Tibial nerve (tissue), 4 donors: ENCODE data around the gene JAK1. TPM values are rescaled to one million over a fixed set of nuclear protein-coding genes. Genes with fewer than 3 reads are reported as not detected.

Experiments used
- DNase-seq, 2 donors: peaks; one replicate each; pipeline ENCODE4 v3.0.0-alpha.2; 2019; ENCODE audit warnings: low spot score in 2 of 2
- H3K27ac ChIP-seq, 4 donors: fragments of 200-600 bp; sonication (generic) in 3 of 4; one replicate each; pipeline ENCODE4 v1.5.1; 2017 to 2019; ENCODE audit warnings: mild to moderate bottlenecking in 1 of 4
- H3K27me3 ChIP-seq, 2 donors: fragments of 200-600 bp; sonication (generic) in 1 of 2; one replicate each; pipeline versions ENCODE4 v1.5.1 to v1.6.0; 2017 to 2019
- H3K36me3 ChIP-seq, 3 donors: fragments of 200-600 bp; sonication (generic); one replicate each; pipeline ENCODE4 v1.5.1; 2018 to 2019
- H3K4me1 ChIP-seq, 4 donors: fragments of 200-600 bp; sonication (generic) in 3 of 4; one replicate each; pipeline ENCODE4 v1.5.1; 2017 to 2019
- H3K4me3 ChIP-seq, 4 donors: fragments of 200-600 bp; sonication (generic) in 3 of 4; one replicate each; pipeline ENCODE4 v1.5.1; 2017 to 2019; ENCODE audit warnings: mild to moderate bottlenecking in 1 of 4, moderate library complexity in 1 of 4
- H3K9me3 ChIP-seq, 4 donors: fragments of 200-600 bp; sonication (generic) in 3 of 4; one replicate each; pipeline ENCODE4 v1.5.1; 2017 to 2019
- EP300 ChIP-seq, 2 donors: sonication (generic); formaldehyde crosslinking; IDR thresholded peaks; one replicate each; pipeline ENCODE4 v1.6.1; 2017; ENCODE audit warnings: antibody characterized with exemption in 2 of 2, mild to moderate bottlenecking in 1 of 2
- POLR2A ChIP-seq, 2 donors: fragments of 450-650 bp; IDR thresholded peaks; one replicate each; pipeline ENCODE4 v1.6.1; 2017; ENCODE audit warnings: antibody characterized with exemption in 2 of 2, mild to moderate bottlenecking in 2 of 2, moderate library complexity in 2 of 2
- WGBS, 2 donors: methylation state at CpG; one replicate each; pipeline ENCODE4 v1.1.5; 2018; 5-methylcytosine and 5-hydroxymethylcytosine counted together
- total RNA-seq, 4 donors: library from RNA; depleted of rRNA; stranded (reverse); fragments of >200 nt; gene quantifications; one replicate each; pipeline ENCODE4 v1.1.0, GENCODE V29; 2016
- TF ChIP-seq, protein P1 (sequence below), 5 experiments: fragments of 200-600 bp in 3 of 5; fragments of 450-650 bp in 2 of 5; sonication (generic) in 3 of 5; IDR thresholded peaks; one replicate each; pipeline ENCODE4 v1.5.1; 2016 to 2019; ENCODE audit warnings: antibody characterized with exemption in 5 of 5, mild to moderate bottlenecking in 3 of 5, moderate library complexity in 2 of 5

The JAK1 gene
- total RNA-seq, 4 donors from 2014 or later = 114 to 222 (median 138) TPM

DNA sequence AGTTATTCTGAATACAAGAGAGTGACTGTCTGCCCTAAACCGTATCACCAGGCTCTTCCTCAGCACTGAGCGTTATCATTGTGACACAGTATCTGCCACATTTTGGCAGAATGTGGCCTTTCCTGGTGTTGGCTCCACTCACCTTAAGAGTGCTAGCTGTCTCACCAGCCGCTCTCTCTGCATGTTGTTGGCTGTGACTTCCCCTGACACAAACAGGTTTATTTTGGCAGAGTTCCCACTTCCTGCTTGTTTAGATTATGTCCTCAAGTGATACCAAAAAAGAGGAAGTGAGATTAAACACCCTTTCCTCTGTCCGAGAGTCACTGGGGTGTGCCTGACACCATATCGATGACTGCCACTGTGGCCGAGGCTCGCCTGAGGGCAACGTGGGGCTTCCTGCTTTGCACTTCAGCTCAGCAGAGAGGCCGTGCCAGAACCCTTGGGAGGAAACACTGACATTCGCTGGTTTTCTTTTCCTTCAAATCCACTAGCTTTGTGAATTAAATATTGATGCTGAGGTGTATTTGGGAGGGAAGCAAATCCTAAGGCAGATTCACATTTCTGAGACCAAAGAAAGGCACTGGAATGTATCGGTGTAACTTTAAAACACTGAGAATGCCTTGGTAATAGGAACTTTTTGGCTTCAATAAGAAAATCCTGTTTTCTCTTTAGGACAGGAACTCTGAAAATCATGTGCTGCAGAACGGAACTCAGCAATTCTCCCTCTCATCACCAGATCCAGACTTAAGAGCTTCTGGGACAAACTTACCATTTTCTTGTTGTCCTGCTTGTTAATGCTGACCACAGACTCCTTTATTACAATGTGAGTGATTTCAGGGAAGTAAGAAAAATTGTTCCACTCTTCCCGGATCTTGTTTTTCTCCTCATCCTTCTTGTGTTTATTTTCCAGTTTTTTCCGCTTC, 102.1 kb downstream of the JAK1 start:
- peak in 1 of 2 donors; percentile 64 for DNase-seq
- no peaks in the 10 kb centered on the region for H3K9me3 ChIP-seq
- 69 to 70% methylated on average over 14 of the region's 14 CpGs for WGBS, 2 donors
- H3K4me3 ChIP-seq = no peak overlapping the region
- TF ChIP-seq EP300 (IDR thresholded peaks at IDR 0.05) = peak in 1 of 2 donors; percentile 73
- TF ChIP-seq, protein P1, sequence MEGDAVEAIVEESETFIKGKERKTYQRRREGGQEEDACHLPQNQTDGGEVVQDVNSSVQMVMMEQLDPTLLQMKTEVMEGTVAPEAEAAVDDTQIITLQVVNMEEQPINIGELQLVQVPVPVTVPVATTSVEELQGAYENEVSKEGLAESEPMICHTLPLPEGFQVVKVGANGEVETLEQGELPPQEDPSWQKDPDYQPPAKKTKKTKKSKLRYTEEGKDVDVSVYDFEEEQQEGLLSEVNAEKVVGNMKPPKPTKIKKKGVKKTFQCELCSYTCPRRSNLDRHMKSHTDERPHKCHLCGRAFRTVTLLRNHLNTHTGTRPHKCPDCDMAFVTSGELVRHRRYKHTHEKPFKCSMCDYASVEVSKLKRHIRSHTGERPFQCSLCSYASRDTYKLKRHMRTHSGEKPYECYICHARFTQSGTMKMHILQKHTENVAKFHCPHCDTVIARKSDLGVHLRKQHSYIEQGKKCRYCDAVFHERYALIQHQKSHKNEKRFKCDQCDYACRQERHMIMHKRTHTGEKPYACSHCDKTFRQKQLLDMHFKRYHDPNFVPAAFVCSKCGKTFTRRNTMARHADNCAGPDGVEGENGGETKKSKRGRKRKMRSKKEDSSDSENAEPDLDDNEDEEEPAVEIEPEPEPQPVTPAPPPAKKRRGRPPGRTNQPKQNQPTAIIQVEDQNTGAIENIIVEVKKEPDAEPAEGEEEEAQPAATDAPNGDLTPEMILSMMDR (IDR thresholded peaks at IDR 0.05) = no peak
- H3K36me3 ChIP-seq = peaks cover 0 to 83% (median 9%) of the 10 kb centered on the region in 3 donors
- no peaks in the 10 kb centered on the region for H3K27me3 ChIP-seq
- peak overlapping the region in 1 of 4 donors; percentile 38 for H3K27ac ChIP-seq
- peaks cover 0 to 15% (median 0%) of the 10 kb centered on the region in 4 donors for H3K4me1 ChIP-seq

DNA sequence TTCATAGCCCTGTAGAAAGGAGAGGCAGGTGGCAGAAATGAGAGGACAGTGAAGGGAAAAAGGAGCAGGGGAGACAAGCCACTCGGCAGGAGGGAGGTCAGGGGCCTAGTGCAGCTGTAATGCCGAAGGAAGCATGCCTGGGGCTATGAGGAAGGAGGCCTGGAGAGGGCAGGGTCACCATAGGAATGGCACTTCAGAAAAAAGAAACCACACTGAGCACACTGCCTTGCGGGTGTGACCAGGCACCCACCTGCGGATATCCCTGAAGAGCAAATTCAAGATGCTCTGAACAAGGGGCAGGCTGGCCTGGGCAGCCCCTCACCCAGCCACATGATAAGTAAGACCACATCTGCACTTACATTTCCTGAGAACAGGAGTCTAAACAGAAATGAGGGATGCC, 104.7 kb downstream of the JAK1 start:
- WGBS, 2 donors = 51 to 61% methylated on average over 4 of the region's 4 CpGs
- no peak overlapping the region for H3K27ac ChIP-seq
- TF ChIP-seq EP300 (IDR thresholded peaks at IDR 0.05) = no peak
- TF ChIP-seq, protein P1 (IDR thresholded peaks at IDR 0.05) = peak in 1 of 5 experiments; percentile 17
- TF ChIP-seq POLR2A (IDR thresholded peaks at IDR 0.05) = no peak
- no peaks in the 10 kb centered on the region for H3K27me3 ChIP-seq
- no peak for DNase-seq
- no peak overlapping the region for H3K4me3 ChIP-seq
- peaks cover 0 to 15% (median 0%) of the 10 kb centered on the region in 4 donors for H3K4me1 ChIP-seq
- peaks cover 0 to 83% (median 28%) of the 10 kb centered on the region in 3 donors for H3K36me3 ChIP-seq
- no peaks in the 10 kb centered on the region for H3K9me3 ChIP-seq

DNA sequence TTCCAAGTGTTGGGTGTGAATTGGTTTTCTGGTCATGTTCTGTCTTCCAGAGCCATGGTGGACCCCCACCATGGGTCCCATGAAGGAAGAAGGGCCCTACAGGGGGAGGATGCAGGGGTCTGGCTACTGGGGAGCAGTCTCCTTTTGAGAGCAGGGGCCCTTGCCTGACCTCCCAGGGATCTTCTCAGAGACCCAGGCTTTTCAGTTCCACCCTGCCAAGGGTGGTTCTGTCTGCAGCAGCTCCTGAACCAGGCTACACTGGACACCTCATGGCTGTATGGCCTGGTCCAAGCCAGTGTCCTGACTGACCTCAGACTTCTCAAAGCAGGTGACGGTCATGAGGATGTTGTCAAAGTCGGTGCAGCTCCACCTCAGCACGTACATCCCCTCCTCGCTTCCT, 109.0 kb downstream of the JAK1 start:
- Histone ChIP-seq H3K27ac (no peak overlapping the region), H3K36me3 (peaks cover 2 to 86% (median 43%) of the 10 kb centered on the region in 3 donors), H3K27me3 (no peaks in the 10 kb centered on the region), H3K4me3 (no peak overlapping the region), H3K9me3 (no peaks in the 10 kb centered on the region), H3K4me1 (no peaks in the 10 kb centered on the region)
- WGBS, 2 donors = 95 to 98% methylated on average over 4 of the region's 4 CpGs
- DNase-seq = no peak
- no peak for TF ChIP-seq POLR2A (IDR thresholded peaks at IDR 0.05)
- TF ChIP-seq EP300 (IDR thresholded peaks at IDR 0.05) = no peak
- TF ChIP-seq, protein P1 (IDR thresholded peaks at IDR 0.05) = no peak

DNA sequence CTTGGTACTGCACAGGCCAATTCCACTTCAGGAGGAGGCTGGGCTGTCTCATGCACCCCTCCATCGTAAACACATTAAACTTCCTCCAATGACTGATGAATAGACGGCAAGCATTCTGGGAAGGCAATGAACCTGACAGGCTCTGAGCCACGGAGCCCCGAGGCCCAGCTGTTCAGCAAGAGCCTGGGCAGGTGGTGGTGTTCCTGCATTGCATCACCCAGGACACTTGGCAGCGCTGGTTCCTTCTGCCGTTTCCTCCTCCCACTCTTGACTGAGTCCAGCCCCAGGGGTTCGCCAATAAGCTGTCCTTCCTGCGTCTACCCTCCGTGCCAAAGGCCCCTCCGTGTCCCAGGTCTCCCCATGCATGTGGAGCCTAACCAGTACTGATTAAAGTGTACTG, 109.8 kb downstream of the JAK1 start:
- no peaks in the 10 kb centered on the region for H3K4me1 ChIP-seq
- 62 to 77% methylated on average over 10 of the region's 10 CpGs for WGBS, 2 donors
- H3K27ac ChIP-seq = no peak overlapping the region
- no peaks in the 10 kb centered on the region for H3K9me3 ChIP-seq
- peaks cover 2 to 85% (median 43%) of the 10 kb centered on the region in 3 donors for H3K36me3 ChIP-seq
- H3K27me3 ChIP-seq = no peaks in the 10 kb centered on the region
- H3K4me3 ChIP-seq = no peak overlapping the region
- DNase-seq = no peak
- TF ChIP-seq POLR2A (IDR thresholded peaks at IDR 0.05) = no peak
- TF ChIP-seq, protein P1 (IDR thresholded peaks at IDR 0.05) = no peak

DNA sequence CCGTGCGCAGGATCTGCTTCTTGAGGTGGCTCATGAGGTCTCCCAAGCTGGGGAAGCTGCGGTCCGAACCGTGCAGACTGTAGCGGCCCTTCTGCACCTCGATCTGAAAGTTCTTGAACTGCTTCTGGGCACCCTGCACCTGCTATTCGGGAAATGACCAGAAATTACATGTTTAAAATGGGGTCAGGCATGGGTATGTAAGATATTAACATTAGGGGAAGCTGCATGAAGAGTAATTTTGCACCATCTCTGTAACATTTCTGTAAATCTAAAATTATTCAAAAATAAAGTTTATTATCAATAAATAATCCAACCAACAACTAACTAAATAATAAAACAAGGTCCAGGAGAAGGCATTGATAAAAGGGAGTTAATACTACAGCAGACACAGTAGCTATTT, 110.8 kb downstream of the JAK1 start:
- no peaks in the 10 kb centered on the region for H3K4me1 ChIP-seq
- no peak overlapping the region for H3K4me3 ChIP-seq
- no peak for DNase-seq
- H3K36me3 ChIP-seq = peaks cover 2 to 93% (median 43%) of the 10 kb centered on the region in 3 donors
- WGBS, 2 donors = 84 to 92% methylated on average over 8 of the region's 8 CpGs
- no peak overlapping the region for H3K27ac ChIP-seq
- no peaks in the 10 kb centered on the region for H3K27me3 ChIP-seq
- no peaks in the 10 kb centered on the region for H3K9me3 ChIP-seq
- TF ChIP-seq, protein P1 (IDR thresholded peaks at IDR 0.05) = no peak
- no peak for TF ChIP-seq POLR2A (IDR thresholded peaks at IDR 0.05)
- no peak for TF ChIP-seq EP300 (IDR thresholded peaks at IDR 0.05)
